Calu3 (cell line): Measurements from ENCODE around the gene CD8A. TPM values are rescaled to one million over a fixed set of nuclear protein-coding genes. Genes with fewer than 3 reads are reported as not detected.

Experiments
- total RNA-seq: library from RNA; stranded (reverse); gene quantifications from 2 replicates; pipeline ENCODE4 v1.2.3, GENCODE V29; 2022

The CD8A gene
- total RNA-seq, 1 experiment from 2014 or later = 0.31 TPM

Other genes starting within 250 kb of the CD8A start
- 126 and 127 TPM in 2 replicates for gene CHMP3, start 227.5 kb downstream of the CD8A start, total RNA-seq
- 33.3 and 34.1 TPM in 2 replicates for gene RNF103, start 167.0 kb downstream of the CD8A start, total RNA-seq
- 46.5 and 52.4 TPM in 2 replicates for gene RMND5A, start 70.6 kb downstream of the CD8A start, total RNA-seq
- gene CD8B, start 71.0 kb upstream of the CD8A start, total RNA-seq = not detected in 2 replicates
- gene RGPD1, start 151.2 kb upstream of the CD8A start, total RNA-seq = not detected in 2 replicates
- 1.8 TPM in 1 of 2 replicates, not detected in the other for gene PLGLB1, start 230.9 kb upstream of the CD8A start, total RNA-seq